Measurements from ENCODE around the gene TRPV5.

GRCh38 chr7:142882338-142882678 is 51.2 kb downstream of the TRPV5 start:
- no peak for TF ChIP-seq EZH2 (IDR thresholded peaks at IDR 0.05; ENCODE audit: insufficient read depth, poor library complexity, severe bottlenecking)
- no peak for TF ChIP-seq EZH2phosphoT487 (IDR thresholded peaks at IDR 0.05; ENCODE audit: insufficient read depth, low read depth)
